ENCODE measurements around the gene ANGPTL2. TPM values are rescaled to one million over a fixed set of nuclear protein-coding genes. Genes with fewer than 3 reads are reported as not detected.

ANGPTL2 gene
- total RNA-seq, 1 experiment from 2014 or later, result 5.1 TPM

- Histone ChIP-seq H4K8ac (replicated peaks; ENCODE audit: insufficient read length, low read depth, low read length) (no peak overlapping the region), H3K4ac (ENCODE audit: low read depth, low read length) (no peak overlapping the region), H3K9ac (ENCODE audit: extremely low read depth, insufficient read length, low read length) (no peak overlapping the region), H2BK12ac (ENCODE audit: insufficient read length, low read depth, low read length) (no peak overlapping the region), H3K14ac (ENCODE audit: insufficient read depth, low read length) (no peak overlapping the region), H3K9me3 (ENCODE audit: control insufficient read depth, low read depth, low read length) (no peaks in the 10 kb centered on the region), H3T11ph (ENCODE audit: low read length) (no peak overlapping the region), H3K56ac (ENCODE audit: insufficient read length, low read depth, low read length) (no peak overlapping the region), H2BK120ac (ENCODE audit: low read depth, low read length, poor library complexity, severe bottlenecking) (no peak overlapping the region), H3K23me2 (ENCODE audit: insufficient read length, low read depth, low read length, poor library complexity, severe bottlenecking) (peaks cover 5% of the 10 kb centered on the region), H4K20me1 (ENCODE audit: control insufficient read depth, insufficient read depth, insufficient read length) (no peaks in the 10 kb centered on the region), H2AK5ac (ENCODE audit: insufficient read length, low read length) (no peak overlapping the region), H2AFZ (ENCODE audit: low read length) (no peak overlapping the region), H3K79me1 (ENCODE audit: insufficient read depth, low read depth, low read length, poor library complexity, severe bottlenecking) (no peaks in the 10 kb centered on the region), H4K5ac (ENCODE audit: insufficient read length, low read depth, low read length) (no peak overlapping the region), H3K4me2 (ENCODE audit: insufficient read depth, insufficient read length, low read length) (no peak overlapping the region), H2BK15ac (ENCODE audit: low read depth, low read length) (no peak overlapping the region), H3K4me1 (ENCODE audit: insufficient read depth, low read length) (peaks cover 2% of the 10 kb centered on the region; the same call in 1 of the 2 replicates), H3K79me2 (ENCODE audit: insufficient read depth, low read length) (no peaks in the 10 kb centered on the region), H3K23ac (ENCODE audit: insufficient read length, low read depth, low read length) (no peak overlapping the region), H3K18ac (ENCODE audit: insufficient read length, low read depth, low read length) (no peak overlapping the region), H3K27me3 (ENCODE audit: insufficient read depth, low read length) (no peaks in the 10 kb centered on the region), H4K91ac (ENCODE audit: insufficient read length, low read depth, low read length) (no peak overlapping the region), H3K27ac (ENCODE audit: insufficient read length, low read depth, low read length) (no peak overlapping the region), H2BK20ac (ENCODE audit: low read depth, low read length, poor library complexity, severe bottlenecking) (no peak overlapping the region), H2BK5ac (ENCODE audit: insufficient read length, low read length) (no peak overlapping the region)
- WGBS (ENCODE audit: extremely low coverage, insufficient read length, low lambda C conversion rate), result no CpG with 5 or more reads among the region's 1 CpG
- H3K4me3 Mint-ChIP-seq, result no peak overlapping the region
- no peak for TF ChIP-seq CTCF (conservative IDR thresholded peaks at IDR 0.05)
- H3K9me3 Mint-ChIP-seq, result no peaks in the 10 kb centered on the region; a peak in 2 of 5 replicates
- no peak for DNase-seq
- no peaks in the 10 kb centered on the region for H3K36me3 Mint-ChIP-seq (ENCODE audit: insufficient read depth in 1 of 3, low read depth in 3 of 3)
- peaks cover 11% of the 10 kb centered on the region for H3K27me3 Mint-ChIP-seq (ENCODE audit: low read depth)
- H3K4me1 Mint-ChIP-seq, result peaks cover 26 to 30% of the 10 kb centered on the region in 2 experiments
- no peak overlapping the region for H3K27ac Mint-ChIP-seq
Observed at GRCh38 chr9:127126971-127127370, 4.5 kb upstream of the ANGPTL2 start.
